Fibroblast of mammary gland (primary cell): Measurements from ENCODE around the gene BPGM.
A peak's percentile ranks its signal among the peaks of the same experiment; 100 is the strongest.

ENCODE experiments used
- DNase-seq: peaks from one replicate; pipeline ENCODE4 v3.0.0-alpha.2; 2010; ENCODE audit warnings: low read depth
- H3K4me3 ChIP-seq: 2 replicates; pipeline ENCODE4 v1.5.1; 2011; ENCODE audit warnings: low read depth, mild to moderate bottlenecking, low read length, moderate library complexity; ENCODE audit not compliant: control insufficient read depth
- CTCF ChIP-seq: conservative IDR thresholded peaks from 2 replicates; pipeline ENCODE4 v1.5.1; 2011; ENCODE audit warnings: low read depth, low read length, inconsistent platforms; ENCODE audit not compliant: control insufficient read depth, insufficient read depth

BPGM gene

GRCh38 chr7:134646425-134647305 is at the start of gene BPGM:
BPGM (plus strand) TSS chr7:134646853; CDS start chr7:134661508, 14,655 bp downstream.
- DNase-seq, result peak; percentile 100
- peak; percentile 5 for TF ChIP-seq CTCF
- H3K4me3 ChIP-seq, result peak within 1 kb of the TSS; percentile 90

- no peak for DNase-seq
- no peak for TF ChIP-seq CTCF
- no peak overlapping the region for H3K4me3 ChIP-seq
These were observed 47.3 kb upstream of the BPGM start for GRCh38 chr7:134599371-134599770.

GRCh38 chr7:134601459-134601858 is 45.2 kb upstream of the BPGM start:
- no peak overlapping the region for H3K4me3 ChIP-seq
- no peak for DNase-seq
- TF ChIP-seq CTCF, result no peak

- DNase-seq, result no peak
- TF ChIP-seq CTCF, result no peak
- H3K4me3 ChIP-seq, result no peak overlapping the region
These were observed 43.7 kb upstream of the BPGM start for GRCh38 chr7:134602881-134603451.

GRCh38 chr7:134605978-134606923 is 40.4 kb upstream of the BPGM start:
- H3K4me3 ChIP-seq, result no peak overlapping the region
- peak; percentile 69 for DNase-seq
- TF ChIP-seq CTCF, result peak; percentile 89

GRCh38 chr7:134611611-134612151 is 35.0 kb upstream of the BPGM start:
- DNase-seq, result no peak
- no peak overlapping the region for H3K4me3 ChIP-seq
- no peak for TF ChIP-seq CTCF
